Mesothelial cell of epicardium (in vitro differentiated cells): ENCODE measurements around the gene LIME1. TPM values are rescaled to one million over a fixed set of nuclear protein-coding genes. Genes with fewer than 3 reads are reported as not detected.

Source experiments
- DNase-seq, 2 experiments: peaks; one replicate each; pipeline ENCODE4 v3.0.0; 2021; ENCODE audit warnings: low spot score in 2 of 2; ENCODE audit not compliant: unreplicated experiment in 2 of 2
- H3K27ac Mint-ChIP-seq: 2 replicates; pipeline ENCODE4 v1.8.0; 2021; ENCODE audit warnings: mixed read lengths
- H3K27me3 Mint-ChIP-seq: 2 replicates; pipeline ENCODE4 v1.8.0; 2021; ENCODE audit warnings: low read depth, mixed read lengths
- H3K36me3 Mint-ChIP-seq: 2 replicates; pipeline ENCODE4 v1.8.0; 2021; ENCODE audit warnings: mixed read lengths
- H3K4me1 Mint-ChIP-seq: 2 replicates; pipeline ENCODE4 v1.8.0; 2021; ENCODE audit warnings: mixed read lengths
- H3K4me3 Mint-ChIP-seq: 2 replicates; pipeline ENCODE4 v1.8.0; 2021; ENCODE audit warnings: mild to moderate bottlenecking, moderate library complexity, mixed read lengths
- H3K9me3 Mint-ChIP-seq: 2 replicates; pipeline ENCODE4 v1.8.0; 2021; ENCODE audit warnings: mixed read lengths
- CTCF ChIP-seq: fragments of 200-600 bp; sonication (generic); IDR thresholded peaks from one replicate; pipeline ENCODE4 v1.5.0; 2021; ENCODE audit warnings: antibody characterized with exemption; ENCODE audit not compliant: unreplicated experiment
- total RNA-seq: library from RNA; stranded (reverse); gene quantifications from 3 replicates; pipeline ENCODE4 v1.2.1, GENCODE V29; 2021

The LIME1 gene
- total RNA-seq, 1 donor from 2014 or later = 18.4 TPM

GRCh38 chr20:63740627-63741353 lies 4.3 kb downstream of the LIME1 start:
- Mint-ChIP-seq H3K27ac (peak overlapping the region; percentile 78), H3K36me3 (peaks cover 5% of the 10 kb centered on the region), H3K9me3 (no peaks in the 10 kb centered on the region), H3K4me1 (no peaks in the 10 kb centered on the region), H3K27me3 (peaks cover 6% of the 10 kb centered on the region), H3K4me3 (peak overlapping the region; percentile 70)
- no peak for TF ChIP-seq CTCF
- DNase-seq = peak in 1 of 2 experiments; percentile 88

- Mint-ChIP-seq H3K4me3 (peak overlapping the region; percentile 70), H3K4me1 (no peaks in the 10 kb centered on the region), H3K27me3 (peaks cover under 1% of the 10 kb centered on the region), H3K27ac (peak overlapping the region; percentile 21), H3K9me3 (no peaks in the 10 kb centered on the region), H3K36me3 (peaks cover 2% of the 10 kb centered on the region)
- TF ChIP-seq CTCF = no peak
- no peak for DNase-seq
These were observed 4.9 kb downstream of the LIME1 start for GRCh38 chr20:63741354-63741675.

- H3K9me3 Mint-ChIP-seq = no peaks in the 10 kb centered on the region
- peak overlapping the region; percentile 70 for H3K4me3 Mint-ChIP-seq
- no peak for DNase-seq
- H3K27me3 Mint-ChIP-seq = no peaks in the 10 kb centered on the region
- TF ChIP-seq CTCF = no peak
- H3K27ac Mint-ChIP-seq = peak overlapping the region; percentile 21
- no peaks in the 10 kb centered on the region for H3K4me1 Mint-ChIP-seq
- peaks cover 2% of the 10 kb centered on the region for H3K36me3 Mint-ChIP-seq
These were observed 5.4 kb downstream of the LIME1 start for GRCh38 chr20:63741676-63742380.

- peaks cover 2% of the 10 kb centered on the region for H3K36me3 Mint-ChIP-seq
- H3K27me3 Mint-ChIP-seq = no peaks in the 10 kb centered on the region
- no peak for TF ChIP-seq CTCF
- no peak overlapping the region for H3K27ac Mint-ChIP-seq
- no peak overlapping the region for H3K4me3 Mint-ChIP-seq
- H3K9me3 Mint-ChIP-seq = no peaks in the 10 kb centered on the region
- no peak for DNase-seq
- no peaks in the 10 kb centered on the region for H3K4me1 Mint-ChIP-seq
These were observed 6.0 kb downstream of the LIME1 start for GRCh38 chr20:63742381-63743024.

GRCh38 chr20:63743210-63743970 lies 6.9 kb downstream of the LIME1 start:
- Mint-ChIP-seq H3K27ac (no peak overlapping the region), H3K9me3 (no peaks in the 10 kb centered on the region), H3K4me1 (no peaks in the 10 kb centered on the region), H3K36me3 (peaks cover 2% of the 10 kb centered on the region), H3K27me3 (no peaks in the 10 kb centered on the region), H3K4me3 (no peak overlapping the region)
- no peak for TF ChIP-seq CTCF
- no peak for DNase-seq
